Lung (tissue), 12 donors: ENCODE data around the gene TSTD1. TPM values are rescaled to one million over a fixed set of nuclear protein-coding genes. Genes with fewer than 3 reads are reported as not detected.
"Not testable (repeated sequence)": the region's sequence is repeated elsewhere in the genome, so short reads cannot be mapped to it uniquely, and the experiment has no call there.

Source experiments
- ATAC-seq: fragments of 200-7000 bp; cut with Tn5 transposase; one replicate; pipeline ENCODE4 v1.9.1; 2020; ENCODE audit warnings: moderate number of reproducible peaks; ENCODE audit not compliant: insufficient read depth, low FRiP score
- DNase-seq, 3 donors: peaks; one replicate each; pipeline ENCODE4 v3.0.0-alpha.2; 2013 to 2017
- H3K27ac ChIP-seq, 2 donors: one replicate each; pipeline ENCODE4 v1.5.1; 2013; ENCODE audit warnings: mild to moderate bottlenecking in 2 of 2, moderate library complexity in 2 of 2, control low read depth in 1 of 2, inconsistent platforms in 1 of 2, low read depth in 1 of 2, low read length in 1 of 2
- H3K27me3 ChIP-seq, 3 donors: one replicate each; pipeline ENCODE4 v1.5.1; 2013; ENCODE audit warnings: low read length in 2 of 3; ENCODE audit not compliant: control insufficient read depth in 3 of 3, insufficient read depth in 3 of 3
- H3K36me3 ChIP-seq, 4 donors: one replicate each; pipeline ENCODE4 v1.5.1; 2013; ENCODE audit warnings: low read length in 4 of 4, mild to moderate bottlenecking in 1 of 4, moderate library complexity in 1 of 4; ENCODE audit not compliant: control insufficient read depth in 4 of 4, insufficient read depth in 4 of 4
- H3K4me1 ChIP-seq, 5 donors: one replicate each; pipeline ENCODE4 v1.5.1; 2013; ENCODE audit warnings: low read length in 5 of 5, mild to moderate bottlenecking in 2 of 5, moderate library complexity in 1 of 5; ENCODE audit not compliant: control insufficient read depth in 5 of 5, insufficient read depth in 5 of 5
- H3K4me3 ChIP-seq: one replicate; pipeline ENCODE4 v1.5.1; 2013; ENCODE audit warnings: mild to moderate bottlenecking, control low read depth, moderate library complexity
- H3K9ac ChIP-seq, 2 donors: one replicate each; pipeline ENCODE4 v1.5.1; 2013; ENCODE audit warnings: low read length in 2 of 2, control low read depth in 1 of 2; ENCODE audit not compliant: insufficient read depth in 1 of 2
- H3K9me3 ChIP-seq, 4 donors: one replicate each; pipeline ENCODE4 v1.5.1; 2013; ENCODE audit warnings: low read length in 3 of 4, mild to moderate bottlenecking in 1 of 4, moderate library complexity in 1 of 4; ENCODE audit not compliant: control insufficient read depth in 4 of 4, insufficient read depth in 3 of 4
- CTCF ChIP-seq: IDR thresholded peaks from 2 replicates; pipeline ENCODE4 v1.5.1; 2012; ENCODE audit warnings: mild to moderate bottlenecking; ENCODE audit errors: control extremely low read depth, extremely low read depth
- whole genome bisulfite sequencing, 2 donors: extraction: QIAGEN DNeasy Blood & Tissue Kit; methylation state at CpG; one replicate each; pipeline ENCODE4 v1.1.7; 2013; 5-methylcytosine and 5-hydroxymethylcytosine counted together
- polyA plus RNA-seq, 2 donors: library from polyadenylated mRNA; stranded (reverse); fragments of 200-250 nt; gene quantifications; one replicate each; pipeline ENCODE4 v1.2.1, GENCODE V29; 2013
- total RNA-seq, 2 donors: library from RNA; depleted of rRNA in 1 of 2; stranded (reverse); fragments of >200 nt in 1 of 2; gene quantifications; one replicate each; pipeline ENCODE4 v1.2.1, GENCODE V29; 2014 to 2021
- donor health status: control.
- donor health status: control.
- donor health status: Bipolar disorder and iron deficiency.
- donor health status: healthy.
- donor health status: DM: yes; HTN: yes; CAD: no.

The TSTD1 gene
- total and polyA plus RNA-seq, 4 donors, result 43.2 to 187 (median 72.8) TPM

- Histone ChIP-seq H3K4me1 (peaks cover 0 to 13% (median 8%) of the 10 kb centered on the region in 5 donors), H3K27ac (peak overlapping the region; percentile 39 to 95), H3K4me3 (peak overlapping the region; percentile 49), H3K9me3 (no peaks in the 10 kb centered on the region), H3K9ac (peak overlapping the region; percentile 92 to 95), H3K27me3 (peaks cover 0 to 22% (median 21%) of the 10 kb centered on the region in 3 donors), H3K36me3 (no peaks in the 10 kb centered on the region)
- no peak for ATAC-seq
- peak; percentile 17 to 51 (median 43) for DNase-seq
- WGBS, 2 donors, result 9 to 10% methylated on average over 10 of the region's 10 CpGs
- TF ChIP-seq CTCF, result no peak
These were observed 18.8 kb downstream of the TSTD1 start for GRCh38 chr1:161019751-161020495.

GRCh38 chr1:161019111-161019660 is 19.6 kb downstream of the TSTD1 start:
- H3K9ac ChIP-seq, result peak overlapping the region in 1 of 2 donors; percentile 92
- peaks cover 0 to 22% (median 21%) of the 10 kb centered on the region in 3 donors for H3K27me3 ChIP-seq
- peak overlapping the region in 1 of 2 donors; percentile 61 for H3K27ac ChIP-seq
- not testable (repeated sequence) for H3K36me3 ChIP-seq, H3K9me3 ChIP-seq, H3K4me3 ChIP-seq, ATAC-seq, DNase-seq
- peaks cover 0 to 16% (median 9%) of the 10 kb centered on the region in 5 donors for H3K4me1 ChIP-seq
- 48 to 61% methylated on average over 15 of the region's 15 CpGs for WGBS, 2 donors

DNA sequence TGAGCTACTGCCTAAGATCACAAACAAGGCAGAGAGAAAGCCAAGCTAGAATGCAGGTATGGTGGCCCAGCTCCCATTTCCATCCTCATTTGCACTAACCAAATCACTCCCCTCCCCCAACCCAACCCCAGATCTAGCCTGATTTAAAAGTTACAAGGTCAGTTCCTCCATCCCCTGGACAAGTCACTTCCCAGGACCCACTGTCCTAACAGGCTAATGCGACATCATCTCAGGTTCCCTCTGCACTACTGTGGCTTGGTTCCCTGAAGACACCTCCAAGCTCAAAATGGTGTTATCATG is 20.2 kb downstream of the TSTD1 start:
- Histone ChIP-seq H3K9me3 (no peaks in the 10 kb centered on the region), H3K4me3 (no peak overlapping the region), H3K27ac (peak overlapping the region in 1 of 2 donors; percentile 76), H3K9ac (no peak overlapping the region), H3K4me1 (peaks cover 0 to 22% (median 11%) of the 10 kb centered on the region in 5 donors), H3K27me3 (peaks cover 0 to 22% (median 21%) of the 10 kb centered on the region in 3 donors), H3K36me3 (no peaks in the 10 kb centered on the region)
- no peak for TF ChIP-seq CTCF
- ATAC-seq (no peak), DNase-seq (no peak)
- 76 to 79% methylated on average over 1 of the region's 1 CpG for WGBS, 2 donors

- DNase-seq (no peak), ATAC-seq (peak; percentile 6)
- H3K4me1 ChIP-seq, result peaks cover 0 to 28% (median 17%) of the 10 kb centered on the region in 5 donors
- H3K36me3 ChIP-seq, result no peaks in the 10 kb centered on the region
- peaks cover 0 to 22% (median 21%) of the 10 kb centered on the region in 3 donors for H3K27me3 ChIP-seq
- no peak overlapping the region for H3K4me3 ChIP-seq
- H3K9ac ChIP-seq, result no peak overlapping the region
- no peak for TF ChIP-seq CTCF
- WGBS, 2 donors, result 65 to 72% methylated on average over 5 of the region's 5 CpGs
- peak overlapping the region in 1 of 2 donors; percentile 76 for H3K27ac ChIP-seq
- H3K9me3 ChIP-seq, result no peaks in the 10 kb centered on the region
These were observed 20.8 kb downstream of the TSTD1 start for GRCh38 chr1:161017756-161018630.

DNA sequence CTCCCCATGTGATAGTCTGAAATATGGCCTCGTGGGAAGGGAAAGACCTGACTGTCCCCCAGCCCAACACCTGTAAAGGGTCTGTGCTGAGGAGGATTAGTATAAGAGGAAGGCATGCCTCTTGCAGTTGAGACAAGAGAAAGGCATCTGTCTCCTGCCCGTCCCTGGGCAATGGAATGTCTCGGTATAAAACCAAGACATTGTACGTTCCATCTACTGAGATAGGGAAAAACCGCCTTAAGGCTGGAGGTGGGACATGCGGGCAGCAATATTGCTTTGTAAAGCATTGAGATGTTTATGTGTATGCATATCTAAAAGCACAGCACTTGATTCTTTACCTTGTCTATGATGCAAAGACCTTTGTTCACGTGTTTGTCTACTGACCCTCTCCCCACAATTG is 21.6 kb downstream of the TSTD1 start:
- not testable (repeated sequence) for H3K9ac ChIP-seq, H3K9me3 ChIP-seq, H3K4me3 ChIP-seq, H3K36me3 ChIP-seq, DNase-seq, ATAC-seq
- peak overlapping the region in 1 of 2 donors; percentile 76 for H3K27ac ChIP-seq
- H3K4me1 ChIP-seq, result peaks cover 0 to 28% (median 17%) of the 10 kb centered on the region in 5 donors
- peaks cover 0 to 22% (median 19%) of the 10 kb centered on the region in 3 donors for H3K27me3 ChIP-seq
- WGBS, 2 donors, result 61 to 85% methylated on average over 6 of the region's 7 CpGs
